ENCODE data around the gene ARHGEF17.
A peak's percentile ranks its signal among the peaks of the same experiment; 100 is the strongest.

ARHGEF17 gene

GRCh38 chr11:73384531-73384871, 76.4 kb downstream of the ARHGEF17 start:
- no peak for DNase-seq

DNA sequence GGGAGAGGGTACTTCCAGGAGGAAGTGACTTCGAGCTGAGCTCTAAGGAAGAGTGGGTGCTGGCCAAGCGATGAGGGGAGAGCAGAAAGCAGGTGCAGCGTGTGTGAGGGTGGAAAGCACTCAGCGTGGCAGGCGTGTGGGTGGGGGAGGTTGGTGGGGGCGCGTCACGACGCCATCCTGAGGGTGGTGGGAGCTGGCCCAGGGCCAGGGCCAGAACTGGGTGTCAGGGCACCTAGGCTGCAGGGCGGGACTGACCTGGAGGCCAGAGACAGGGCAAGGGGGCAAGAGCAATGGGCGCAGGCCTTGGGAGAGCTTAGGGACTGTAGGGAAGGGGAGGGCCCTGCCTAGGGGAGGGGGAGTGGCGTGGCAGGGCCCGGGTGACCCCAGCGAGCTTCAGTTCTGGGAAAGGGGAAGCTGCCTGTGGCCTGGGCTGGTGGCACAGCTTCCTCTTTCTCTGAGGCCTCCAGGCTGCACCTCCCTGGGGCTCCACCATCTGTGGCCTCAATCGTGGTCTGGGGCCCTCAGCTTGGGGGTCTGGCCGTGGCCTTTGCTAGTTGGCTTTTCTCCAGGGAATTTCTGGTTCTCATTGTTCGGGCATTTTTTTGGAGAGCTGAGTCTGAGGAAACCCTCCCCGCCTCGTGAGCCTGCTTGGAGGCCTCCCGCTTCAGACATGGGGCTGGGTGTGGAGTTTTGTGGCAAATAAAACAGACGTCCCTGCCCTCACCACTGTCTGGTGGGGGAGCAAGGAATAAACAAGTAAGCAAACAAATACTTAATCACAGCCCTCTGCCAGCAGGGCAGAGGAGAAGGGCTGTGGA, 77.0 kb downstream of the ARHGEF17 start:
- DNase-seq: peak; percentile 94 to 95

DNA sequence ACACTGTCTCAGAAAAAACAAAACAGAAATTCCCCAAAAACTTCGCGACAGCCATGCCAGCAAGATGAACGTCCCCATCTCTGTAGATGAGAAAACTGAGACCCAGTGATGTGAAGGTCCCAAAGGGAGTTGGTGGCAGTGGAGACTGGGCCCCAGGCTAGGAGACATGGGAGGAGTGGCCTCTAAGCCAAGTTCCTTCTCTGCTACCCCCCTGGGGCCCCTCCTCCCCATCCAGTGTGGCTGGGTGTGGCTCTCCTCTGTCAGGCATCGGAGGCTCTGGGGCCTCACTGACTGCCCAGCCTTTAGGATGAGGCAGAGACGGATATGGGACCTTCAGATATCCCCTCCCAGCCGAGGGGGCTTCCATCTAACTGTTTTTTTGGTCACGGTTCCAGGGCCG, 77.9 kb downstream of the ARHGEF17 start:
- DNase-seq: peak; percentile 16 to 28

DNA sequence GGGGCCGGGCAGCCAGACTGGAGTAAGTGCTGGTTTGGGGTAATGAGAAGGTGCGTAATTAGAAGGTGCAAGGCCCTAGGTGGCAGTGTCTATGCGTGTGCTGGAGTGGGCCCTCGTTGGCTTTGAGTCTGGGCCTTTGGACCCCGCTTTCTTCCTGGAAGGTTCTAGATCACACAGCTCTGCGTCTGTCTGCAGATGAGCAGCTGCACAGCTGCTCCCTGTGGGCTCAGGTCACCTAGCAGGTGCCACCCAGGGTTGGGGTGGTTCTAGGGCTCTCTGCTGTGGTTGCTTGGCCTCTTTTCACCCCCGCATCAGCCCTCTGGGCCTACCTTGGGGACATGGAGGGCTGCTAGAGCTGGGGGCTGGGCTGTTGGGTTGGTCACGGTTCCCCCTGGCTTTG, 78.5 kb downstream of the ARHGEF17 start:
- DNase-seq: no peak

DNA sequence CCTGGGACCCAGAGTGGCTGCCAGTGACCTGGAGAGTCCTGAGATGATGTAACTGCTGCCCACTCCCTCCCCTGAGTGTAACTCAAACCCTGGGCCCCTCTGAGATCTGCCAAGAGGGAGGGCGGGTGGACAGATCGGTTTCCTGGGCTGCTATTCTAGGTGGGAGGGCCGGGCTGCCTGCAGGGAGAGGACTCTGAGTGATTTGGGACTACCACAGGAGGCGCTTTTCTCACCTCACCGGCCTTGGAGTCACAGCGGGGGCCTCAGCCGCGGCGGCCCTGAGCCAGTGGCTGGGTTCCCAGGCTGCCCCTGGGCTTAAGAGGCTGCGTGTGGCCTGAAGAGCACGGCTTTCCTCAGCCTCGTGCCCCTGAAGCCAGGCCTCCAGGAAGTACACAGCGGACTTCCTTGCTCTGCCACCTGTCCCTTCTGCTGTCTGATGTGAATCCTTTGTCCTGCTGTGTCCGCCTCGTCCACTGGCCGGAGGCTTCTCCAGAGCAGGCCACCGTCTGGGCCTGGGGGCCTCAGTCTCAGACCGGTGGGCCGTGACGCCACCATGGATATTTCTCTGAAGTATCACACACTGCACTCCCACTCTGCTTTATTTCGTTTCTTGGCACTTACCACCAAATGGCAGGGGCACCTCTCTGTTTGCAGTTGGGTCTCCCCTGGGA, 79.7 kb downstream of the ARHGEF17 start:
- DNase-seq: no peak

- DNase-seq: peak; percentile 52 to 74
Measured at GRCh38 chr11:73388265-73389133, 80.4 kb downstream of the ARHGEF17 start.

- DNase-seq: no peak
Measured at GRCh38 chr11:73389134-73389525, 81.1 kb downstream of the ARHGEF17 start.

DNA sequence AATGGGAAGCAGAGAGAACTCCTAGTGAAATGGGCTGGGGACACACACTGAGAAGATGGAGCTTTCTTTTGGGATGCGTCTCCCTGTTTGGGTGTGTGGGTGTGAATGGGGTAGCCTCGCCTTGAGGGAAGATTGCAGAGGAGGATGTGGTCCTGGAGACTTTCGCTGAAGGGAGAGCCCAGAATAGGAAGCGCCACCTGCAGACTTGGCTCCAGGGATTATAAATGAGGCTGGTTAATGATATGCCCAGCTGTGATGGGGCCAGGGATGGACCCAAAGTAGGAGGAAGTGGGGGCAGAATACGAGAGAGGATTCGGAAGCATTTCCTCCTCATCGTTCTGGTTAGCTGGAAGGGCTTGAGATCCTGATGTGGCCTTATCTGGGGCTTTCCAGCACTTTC, 81.8 kb downstream of the ARHGEF17 start:
- no peak for DNase-seq

- DNase-seq: no peak
Measured at GRCh38 chr11:73390601-73391565, 82.8 kb downstream of the ARHGEF17 start.

- no peak for DNase-seq
Measured at GRCh38 chr11:73391665-73392064, 83.6 kb downstream of the ARHGEF17 start.

GRCh38 chr11:73392108-73393010, 84.3 kb downstream of the ARHGEF17 start:
- no peak for DNase-seq

DNA sequence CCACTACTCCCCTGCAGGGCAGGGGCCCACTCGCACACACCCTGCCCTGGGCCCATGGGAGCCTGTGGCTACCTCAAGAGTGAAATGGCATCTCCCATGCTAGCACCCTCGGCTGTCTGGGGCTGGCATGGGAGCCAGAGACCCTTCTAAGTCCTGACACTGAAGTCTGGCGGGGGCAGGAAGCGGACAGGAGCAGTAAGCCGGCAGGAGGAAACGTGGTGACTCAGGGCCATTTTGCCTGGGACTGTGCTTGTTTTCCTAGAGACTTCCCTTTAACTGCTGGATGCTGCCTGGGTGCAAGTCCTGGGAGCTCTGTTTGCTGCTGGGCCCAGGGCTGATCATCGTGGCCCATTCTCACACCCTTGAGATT, 84.9 kb downstream of the ARHGEF17 start:
- DNase-seq: peak; percentile 15 to 38

DNA sequence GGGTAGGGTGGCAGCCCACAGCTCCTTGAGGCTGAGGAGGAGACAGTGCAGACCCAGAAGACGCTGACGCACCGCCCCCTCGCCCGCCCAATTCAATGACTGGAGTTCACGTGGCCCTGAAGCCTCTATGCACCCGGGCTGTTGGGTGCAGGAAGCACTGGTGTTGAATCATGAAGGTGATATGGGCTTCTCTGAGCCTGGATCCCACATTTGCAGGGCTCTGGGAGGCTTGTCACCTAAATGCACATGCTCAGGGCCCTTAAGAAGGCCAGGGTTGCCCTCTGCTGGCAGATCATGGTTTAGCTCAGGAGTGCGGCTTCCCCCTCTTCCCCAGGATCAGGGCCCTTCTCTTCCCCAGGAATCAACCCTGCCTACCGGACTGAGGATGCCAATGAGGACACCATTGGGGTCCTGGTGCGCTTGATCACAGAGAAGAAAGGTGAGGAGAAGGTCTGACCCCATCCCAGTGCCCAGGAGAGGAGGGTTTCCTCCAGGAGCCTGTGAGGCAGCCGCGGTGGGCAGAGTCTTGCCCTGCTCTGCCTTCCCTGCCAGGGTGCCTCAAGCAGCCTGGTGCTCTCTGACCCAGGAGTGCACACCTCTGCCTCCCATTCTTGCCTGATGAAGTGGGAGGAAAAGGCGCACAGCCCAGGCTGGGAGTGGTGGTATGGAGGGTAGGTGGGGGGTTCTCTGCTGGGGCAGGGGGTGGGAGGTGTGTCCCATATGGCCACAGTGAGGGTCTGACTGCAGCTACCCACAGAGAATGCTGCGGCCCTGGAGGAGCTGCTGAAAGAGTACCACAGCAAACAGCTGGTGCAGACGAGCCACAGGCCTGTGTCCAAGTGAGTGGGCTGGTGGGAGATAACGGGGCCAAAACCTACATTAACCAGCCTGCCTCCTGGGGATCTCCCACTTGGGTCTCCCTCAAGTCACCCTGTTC, 85.7 kb downstream of the ARHGEF17 start:
- peak; percentile 77 to 82 for DNase-seq

- no peak for DNase-seq
Measured at GRCh38 chr11:73394416-73395296, 86.6 kb downstream of the ARHGEF17 start.

DNA sequence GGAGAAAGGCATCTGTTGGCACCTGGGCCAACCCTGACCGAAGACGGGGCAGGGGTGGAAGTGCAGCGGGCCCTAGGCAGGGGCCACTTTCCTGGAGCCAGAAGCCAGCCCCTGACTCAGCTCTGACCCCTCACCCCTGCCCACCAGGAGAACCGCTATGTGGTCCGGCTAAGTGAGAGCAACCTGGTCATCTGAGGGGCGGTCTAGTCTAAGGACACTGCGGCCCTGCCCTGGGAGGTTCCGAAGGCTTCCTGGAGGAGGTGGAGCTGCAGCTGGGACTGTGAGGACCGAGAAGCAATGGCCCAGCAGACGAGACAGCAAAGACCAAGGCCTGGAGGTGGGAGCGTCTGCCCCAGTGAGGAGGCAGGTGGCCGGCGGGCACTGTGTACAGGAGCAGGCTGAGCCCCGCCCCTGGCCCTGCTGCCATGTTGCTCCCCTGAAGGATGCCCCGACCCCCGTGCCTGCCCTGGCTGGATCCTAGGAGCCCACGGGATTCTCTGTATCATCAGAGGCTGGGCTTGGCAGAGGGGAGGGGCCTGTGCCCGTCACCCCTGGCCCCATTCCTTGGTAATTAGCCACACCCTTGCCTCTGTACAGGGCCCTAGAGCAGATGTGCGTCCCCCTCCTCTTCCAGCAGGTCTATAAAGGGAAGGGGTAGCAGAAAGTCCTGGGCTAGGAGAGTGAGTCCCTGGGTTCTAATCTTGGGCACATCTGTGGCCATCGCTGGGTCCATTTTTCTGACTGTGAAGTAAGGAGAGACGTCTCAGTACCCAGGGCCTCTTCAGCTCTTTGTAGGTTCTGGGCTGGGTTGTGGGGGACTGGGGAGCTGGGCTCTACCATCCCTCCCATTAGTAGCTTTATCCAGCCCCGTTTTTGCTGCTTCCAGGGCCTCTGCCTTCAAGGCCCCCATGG, 87.5 kb downstream of the ARHGEF17 start:
- no peak for DNase-seq

GRCh38 chr11:73396251-73396930, 88.3 kb downstream of the ARHGEF17 start:
- DNase-seq: no peak

DNA sequence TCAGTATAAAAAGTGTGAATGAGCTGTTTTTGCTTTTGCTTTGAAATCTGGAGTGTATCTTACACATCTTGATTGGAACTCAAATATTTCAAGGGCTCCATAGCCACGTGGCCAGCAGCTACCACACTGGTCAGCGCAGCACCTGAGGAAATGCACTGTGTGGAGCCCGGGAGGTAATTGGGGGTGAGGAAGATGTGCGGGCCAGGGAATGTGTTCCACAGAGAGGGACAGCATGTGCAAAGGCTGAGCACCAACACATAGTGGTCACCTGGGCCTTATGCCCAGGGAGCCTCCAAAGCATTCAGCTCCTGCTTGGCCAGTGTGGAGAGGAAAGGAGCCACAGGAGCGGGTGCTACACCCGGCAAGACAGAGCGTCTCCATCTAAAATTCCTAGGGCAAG, 88.9 kb downstream of the ARHGEF17 start:
- DNase-seq: no peak
